Fibroblast of lung (primary cell): ENCODE results near the gene OVCA2. TPM values are rescaled to one million over a fixed set of nuclear protein-coding genes. Genes with fewer than 3 reads are reported as not detected.

ENCODE experiments used
- DNase-seq, 2 donors: peaks; one replicate each; pipeline versions ENCODE4 v3.0.0 to v3.0.0-alpha.2; 2010; ENCODE audit warnings: low read depth in 2 of 2
- H2AFZ ChIP-seq: 2 replicates; pipeline ENCODE4 v1.5.1; 2012; ENCODE audit warnings: low read length, control low read depth, inconsistent platforms
- H3K27ac ChIP-seq: 2 replicates; pipeline ENCODE4 v1.5.1; 2011; ENCODE audit warnings: low read length, control low read depth; ENCODE audit not compliant: insufficient read depth
- H3K27me3 ChIP-seq: 2 replicates; pipeline ENCODE4 v1.5.1; 2011; ENCODE audit warnings: mild to moderate bottlenecking, low read length; ENCODE audit not compliant: control insufficient read depth, insufficient read depth
- H3K36me3 ChIP-seq: 2 replicates; pipeline ENCODE4 v1.5.1; 2011; ENCODE audit warnings: low read length; ENCODE audit not compliant: control insufficient read depth, insufficient read depth
- H3K4me1 ChIP-seq: 2 replicates; pipeline ENCODE4 v1.5.1; 2011; ENCODE audit warnings: low read length; ENCODE audit not compliant: control insufficient read depth, insufficient read depth; ENCODE audit errors: extremely low read depth
- H3K4me2 ChIP-seq: 2 replicates; pipeline ENCODE4 v1.5.1; 2011; ENCODE audit warnings: low read length, control low read depth; ENCODE audit not compliant: insufficient read depth; ENCODE audit errors: extremely low read depth
- H3K4me3 ChIP-seq, 4 experiments: fragments of 200-600 bp in 1 of 4; sonication (generic) in 1 of 4; replicated peaks in 1 of 4; 2 replicates each; pipeline ENCODE4 v1.5.1; 2011 to 2016; ENCODE audit warnings: low read length in 4 of 4, low read depth in 3 of 4, mild to moderate bottlenecking in 3 of 4, control low read depth in 2 of 4, inconsistent platforms in 1 of 4, mixed read lengths in 1 of 4; ENCODE audit not compliant: insufficient read depth in 1 of 4; ENCODE audit errors: control extremely low read depth in 1 of 4
- H3K79me2 ChIP-seq: 2 replicates; pipeline ENCODE4 v1.5.1; 2012; ENCODE audit warnings: mild to moderate bottlenecking, low read length, inconsistent platforms; ENCODE audit not compliant: control insufficient read depth, insufficient read depth
- H3K9ac ChIP-seq: 2 replicates; pipeline ENCODE4 v1.5.1; 2011; ENCODE audit warnings: mild to moderate bottlenecking, low read length, control low read depth; ENCODE audit not compliant: insufficient read depth
- H3K9me3 ChIP-seq: 2 replicates; pipeline ENCODE4 v1.5.1; 2012; ENCODE audit warnings: low read depth, low read length; ENCODE audit not compliant: control insufficient read depth, insufficient read depth
- H4K20me1 ChIP-seq: 2 replicates; pipeline ENCODE4 v1.5.1; 2011; ENCODE audit warnings: low read length; ENCODE audit not compliant: control insufficient read depth, insufficient read depth; ENCODE audit errors: extremely low read depth
- EZH2 ChIP-seq: IDR thresholded peaks from 2 replicates; pipeline ENCODE4 v1.5.1; 2012; ENCODE audit warnings: low read length, control low read depth, mild to moderate bottlenecking; ENCODE audit errors: missing control alignments
- polyA plus RNA-seq, 2 donors: library from polyadenylated mRNA; depleted of rRNA in 1 of 2; stranded (reverse) in 1 of 2; unstranded in 1 of 2; fragments of >200 nt; gene quantifications; 2 replicates each; pipeline ENCODE4 v1.2.1, GENCODE V29; 2011 to 2012; ENCODE audit warnings: missing spikeins in 1 of 2
- total RNA-seq: library from RNA; depleted of rRNA; stranded (reverse); fragments of >200 nt; gene quantifications from 2 replicates; pipeline ENCODE4 v1.2.1, GENCODE V29; 2014
- TF ChIP-seq, protein P1 (sequence below), 2 donors: IDR thresholded peaks in 1 of 2; conservative IDR thresholded peaks in 1 of 2; 1 replicate in 1 of 2; 2 replicates in 1 of 2; pipeline ENCODE4 v1.5.1; 2011 to 2012; ENCODE audit warnings: low read length in 2 of 2, control low read depth in 1 of 2, inconsistent platforms in 1 of 2, low read depth in 1 of 2, mild to moderate bottlenecking in 1 of 2

OVCA2 gene
- total and polyA plus RNA-seq, 2 donors (not counting 1 experiment from before 2014, with no cell fraction given) = 27.9 to 40.6 TPM

DNA sequence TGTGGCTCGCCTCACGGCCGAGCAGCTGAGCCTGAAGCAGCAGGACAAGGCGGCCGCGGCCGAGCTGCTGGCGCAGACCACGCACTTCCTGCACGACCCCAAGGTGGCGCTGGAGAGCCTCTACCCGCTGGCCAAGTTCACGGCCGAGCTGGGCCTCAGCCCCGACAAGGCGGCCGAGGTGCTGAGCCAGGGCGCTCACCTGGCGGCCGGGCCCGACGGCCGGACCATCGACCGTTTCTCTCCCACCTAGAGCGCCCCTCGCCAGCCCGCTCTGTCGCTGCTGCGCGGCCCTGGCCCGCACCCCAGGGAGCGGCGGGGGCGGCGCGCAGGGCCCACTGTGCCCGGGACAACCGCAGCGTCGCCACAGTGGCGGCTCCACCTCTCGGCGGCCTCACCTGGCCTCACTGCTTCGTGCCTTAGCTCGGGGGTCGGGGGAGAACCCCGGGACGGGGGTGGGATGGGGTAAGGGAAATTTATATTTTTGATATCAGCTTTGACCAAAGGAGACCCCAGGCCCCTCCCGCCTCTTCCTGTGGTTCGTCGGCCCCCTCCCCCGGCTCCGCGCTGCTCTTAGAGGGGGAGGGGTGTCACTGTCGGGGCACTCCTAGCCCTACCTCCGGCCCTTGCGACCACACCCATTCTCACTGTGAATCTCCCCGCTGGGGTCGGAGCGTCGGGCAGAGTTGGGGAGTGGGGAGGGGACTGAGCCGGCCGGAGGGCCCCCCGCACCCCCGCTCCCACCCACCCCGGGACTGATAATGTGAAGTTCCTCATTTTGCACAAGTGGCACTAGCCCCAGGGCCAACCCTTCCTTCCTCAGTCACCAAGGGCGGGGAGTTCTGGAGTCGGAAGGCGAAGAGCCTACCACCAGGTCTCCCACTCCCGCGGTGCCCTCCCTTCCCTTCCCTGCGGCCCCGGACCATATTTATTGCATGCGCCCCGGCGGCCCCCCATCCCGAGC is 17.0 kb downstream of the OVCA2 start:
- peak overlapping the region; percentile 84 for H3K27ac ChIP-seq
- peak; percentile 67 to 81 for DNase-seq
- H3K4me1 ChIP-seq = peaks cover 43% of the 10 kb centered on the region
- H3K4me3 ChIP-seq = peak overlapping the region in 3 of 4 experiments; percentile 5 to 80 (median 25)
- no peaks in the 10 kb centered on the region for H3K9me3 ChIP-seq
- peaks cover 34% of the 10 kb centered on the region for H3K36me3 ChIP-seq
- TF ChIP-seq, protein P1, sequence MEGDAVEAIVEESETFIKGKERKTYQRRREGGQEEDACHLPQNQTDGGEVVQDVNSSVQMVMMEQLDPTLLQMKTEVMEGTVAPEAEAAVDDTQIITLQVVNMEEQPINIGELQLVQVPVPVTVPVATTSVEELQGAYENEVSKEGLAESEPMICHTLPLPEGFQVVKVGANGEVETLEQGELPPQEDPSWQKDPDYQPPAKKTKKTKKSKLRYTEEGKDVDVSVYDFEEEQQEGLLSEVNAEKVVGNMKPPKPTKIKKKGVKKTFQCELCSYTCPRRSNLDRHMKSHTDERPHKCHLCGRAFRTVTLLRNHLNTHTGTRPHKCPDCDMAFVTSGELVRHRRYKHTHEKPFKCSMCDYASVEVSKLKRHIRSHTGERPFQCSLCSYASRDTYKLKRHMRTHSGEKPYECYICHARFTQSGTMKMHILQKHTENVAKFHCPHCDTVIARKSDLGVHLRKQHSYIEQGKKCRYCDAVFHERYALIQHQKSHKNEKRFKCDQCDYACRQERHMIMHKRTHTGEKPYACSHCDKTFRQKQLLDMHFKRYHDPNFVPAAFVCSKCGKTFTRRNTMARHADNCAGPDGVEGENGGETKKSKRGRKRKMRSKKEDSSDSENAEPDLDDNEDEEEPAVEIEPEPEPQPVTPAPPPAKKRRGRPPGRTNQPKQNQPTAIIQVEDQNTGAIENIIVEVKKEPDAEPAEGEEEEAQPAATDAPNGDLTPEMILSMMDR (conservative IDR thresholded peaks at IDR 0.05 in 1 of 2, IDR thresholded peaks at IDR 0.05 in 1 of 2; ENCODE audit: low read depth in 1 of 2, low read length in 2 of 2) = peak; percentile 67 to 68
- TF ChIP-seq EZH2 = no peak
- peaks cover 69% of the 10 kb centered on the region for H3K79me2 ChIP-seq
- H4K20me1 ChIP-seq = no peaks in the 10 kb centered on the region
- no peaks in the 10 kb centered on the region for H3K27me3 ChIP-seq
- no peak overlapping the region for H2AFZ ChIP-seq
- H3K9ac ChIP-seq = peak overlapping the region; percentile 90
- peak overlapping the region; percentile 75 for H3K4me2 ChIP-seq

DNA sequence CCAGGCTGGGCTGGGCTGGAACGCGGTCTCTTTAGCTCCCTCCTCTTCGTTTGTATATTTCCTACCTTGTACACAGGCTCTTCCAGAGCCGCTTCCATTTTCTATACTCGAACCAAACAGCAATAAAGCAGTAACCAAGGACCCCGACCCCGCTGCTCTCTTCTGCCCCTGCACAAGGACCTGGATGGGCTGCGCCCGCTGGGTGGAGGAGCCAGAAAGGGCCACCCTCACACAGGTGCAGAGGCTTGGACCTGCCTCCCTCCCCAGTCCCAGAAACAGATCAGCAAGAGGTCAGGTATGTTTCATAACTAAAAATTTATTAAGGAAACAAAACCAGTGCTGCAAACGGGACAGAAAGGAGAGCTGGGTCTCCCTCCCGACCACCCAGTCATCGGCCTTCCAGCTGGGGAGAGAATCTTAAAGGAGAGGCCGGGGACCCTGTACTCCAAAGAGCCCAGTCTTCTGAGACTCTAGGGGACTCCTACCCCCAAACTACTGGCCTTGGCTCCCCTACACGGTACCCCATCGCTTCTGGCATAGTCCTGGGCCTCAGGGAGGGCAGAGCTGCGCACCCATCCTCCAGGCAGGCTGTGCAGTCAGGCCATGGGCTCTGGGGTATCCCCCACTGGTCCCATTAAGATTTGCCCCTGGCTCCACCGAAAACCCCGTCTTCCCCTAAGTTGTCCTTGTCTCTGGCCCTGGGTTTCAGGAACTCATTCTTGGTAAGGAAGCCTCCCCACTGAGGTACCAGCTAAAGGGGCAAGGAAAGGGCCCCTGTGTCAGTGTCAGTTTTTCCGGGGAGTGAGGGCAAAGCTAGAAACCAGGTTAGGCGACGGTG is 17.9 kb downstream of the OVCA2 start:
- H3K79me2 ChIP-seq = peaks cover 70% of the 10 kb centered on the region
- peak overlapping the region; percentile 90 for H3K9ac ChIP-seq
- H3K27me3 ChIP-seq = no peaks in the 10 kb centered on the region
- H4K20me1 ChIP-seq = no peaks in the 10 kb centered on the region
- H3K36me3 ChIP-seq = peaks cover 36% of the 10 kb centered on the region
- H3K9me3 ChIP-seq = no peaks in the 10 kb centered on the region
- H3K4me2 ChIP-seq = peak overlapping the region; percentile 75
- H3K4me1 ChIP-seq = peaks cover 52% of the 10 kb centered on the region
- H2AFZ ChIP-seq = no peak overlapping the region
- H3K27ac ChIP-seq = peak overlapping the region; percentile 85
- H3K4me3 ChIP-seq = peak overlapping the region in 1 of 4 experiments; percentile 80
- DNase-seq = no peak
- TF ChIP-seq EZH2 = no peak
- TF ChIP-seq, protein P1 (conservative IDR thresholded peaks at IDR 0.05 in 1 of 2, IDR thresholded peaks at IDR 0.05 in 1 of 2; ENCODE audit: low read depth in 1 of 2, low read length in 2 of 2) = no peak

DNA sequence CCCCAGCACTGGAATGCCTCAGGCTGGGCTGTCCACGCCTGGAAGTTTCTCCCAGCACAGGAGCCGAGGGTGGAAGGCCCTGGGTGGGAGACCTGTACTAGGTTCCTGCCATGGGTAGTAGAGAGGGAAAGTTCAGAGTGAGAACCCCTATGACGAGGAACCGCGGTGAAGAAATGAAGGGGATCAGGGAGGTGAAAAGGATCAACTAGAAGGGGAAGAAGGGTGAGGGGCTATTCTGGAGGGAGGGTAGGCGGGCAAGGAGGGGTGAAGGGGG is 18.5 kb downstream of the OVCA2 start:
- TF ChIP-seq, protein P1 (conservative IDR thresholded peaks at IDR 0.05 in 1 of 2, IDR thresholded peaks at IDR 0.05 in 1 of 2; ENCODE audit: low read depth in 1 of 2, low read length in 2 of 2) = no peak
- no peak for TF ChIP-seq EZH2
- peak overlapping the region in 1 of 4 experiments; percentile 80 for H3K4me3 ChIP-seq
- H2AFZ ChIP-seq = no peak overlapping the region
- H3K79me2 ChIP-seq = peaks cover 67% of the 10 kb centered on the region
- peaks cover 58% of the 10 kb centered on the region for H3K4me1 ChIP-seq
- peak overlapping the region; percentile 59 for H3K4me2 ChIP-seq
- H3K9ac ChIP-seq = peak overlapping the region; percentile 46
- no peaks in the 10 kb centered on the region for H3K9me3 ChIP-seq
- H3K27me3 ChIP-seq = no peaks in the 10 kb centered on the region
- peaks cover 40% of the 10 kb centered on the region for H3K36me3 ChIP-seq
- H4K20me1 ChIP-seq = no peaks in the 10 kb centered on the region
- peak overlapping the region; percentile 85 for H3K27ac ChIP-seq
- no peak for DNase-seq
